Stromal cell of bone marrow (primary cell): Measurements from ENCODE around the gene ALG12.

ENCODE experiments used
- DNase-seq: peaks from one replicate; pipeline ENCODE4 v3.0.0-alpha.2; 2012; ENCODE audit warnings: low read depth

ALG12 gene

DNA sequence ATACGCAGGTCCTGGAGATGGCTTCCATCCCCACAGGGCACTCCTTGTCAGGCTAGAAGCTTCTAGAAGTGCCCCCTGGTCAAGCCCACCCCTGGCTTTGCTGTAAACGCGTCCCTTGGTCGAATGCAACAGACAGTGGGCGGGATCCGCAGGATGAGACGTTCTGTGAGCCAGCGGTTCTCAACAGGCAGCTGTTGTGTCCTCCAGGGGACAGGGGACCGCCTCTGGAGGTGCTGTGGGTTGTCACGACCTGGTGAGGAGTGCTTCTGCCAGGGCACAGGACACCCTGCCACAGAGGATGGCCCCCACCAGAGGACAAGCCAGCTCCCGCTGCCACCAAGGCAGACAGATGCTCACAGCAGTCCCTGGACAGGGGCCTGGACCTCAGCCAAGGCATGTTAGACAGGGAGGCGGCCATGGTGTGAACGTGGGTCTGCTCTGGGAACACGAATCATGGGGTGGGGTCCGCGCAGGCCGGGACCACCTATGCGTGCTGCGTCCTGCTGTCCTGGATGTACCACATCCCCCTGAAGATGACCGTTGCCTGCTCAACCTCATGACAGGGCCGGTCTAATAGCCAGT lies 11.8 kb upstream of the ALG12 start:
- DNase-seq, result no peak

- DNase-seq, result no peak
Measured at GRCh38 chr22:49929211-49929979, 11.2 kb upstream of the ALG12 start.

DNA sequence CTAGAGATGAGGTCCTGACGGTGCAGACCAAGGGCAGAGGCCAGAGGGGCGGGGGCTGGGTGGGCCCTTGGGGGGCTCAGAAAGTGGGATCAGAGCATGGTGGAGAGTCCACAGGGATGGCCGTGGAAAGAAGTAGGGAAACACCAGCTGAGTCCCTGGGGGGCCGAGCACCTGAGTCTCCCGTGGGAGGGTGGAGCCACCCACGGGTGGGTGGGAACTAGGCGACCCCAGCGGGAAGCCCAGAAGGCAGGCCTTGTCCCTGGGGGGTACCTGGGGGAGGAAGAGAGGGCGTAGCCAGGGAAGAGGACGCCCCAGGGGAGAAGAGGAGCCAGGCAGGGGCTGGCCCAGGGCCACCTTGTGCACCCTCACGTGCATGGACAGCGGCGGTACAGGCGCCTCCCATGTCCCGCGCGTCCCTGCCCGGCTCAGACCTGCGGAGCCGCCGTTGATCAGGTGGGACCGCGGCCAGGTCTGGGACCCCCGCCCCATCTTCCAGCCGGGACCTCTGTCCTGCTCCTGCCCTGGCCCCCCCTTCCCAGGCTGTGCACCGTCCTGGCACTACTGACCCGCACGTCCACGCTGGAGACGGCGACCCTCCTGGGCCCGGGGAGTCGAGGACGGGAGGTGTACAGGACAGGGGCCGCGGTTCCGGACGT lies 10.4 kb upstream of the ALG12 start:
- no peak for DNase-seq

DNA sequence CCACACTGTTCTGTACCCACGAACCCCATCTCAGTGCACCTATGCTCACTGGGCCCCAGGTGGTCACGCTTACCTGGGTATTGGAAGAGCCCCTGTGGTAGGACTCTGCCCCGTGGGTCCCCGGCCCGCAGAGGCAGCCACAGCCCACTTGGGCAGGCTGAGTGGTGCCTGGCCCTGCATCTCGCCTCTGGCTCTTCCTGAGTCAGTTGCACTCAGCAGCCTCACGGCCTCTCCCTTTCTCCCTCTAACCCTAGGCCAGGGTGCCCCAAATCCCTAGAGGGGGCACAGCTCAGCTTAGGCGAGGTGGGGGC lies 9.9 kb upstream of the ALG12 start:
- no peak for DNase-seq

DNA sequence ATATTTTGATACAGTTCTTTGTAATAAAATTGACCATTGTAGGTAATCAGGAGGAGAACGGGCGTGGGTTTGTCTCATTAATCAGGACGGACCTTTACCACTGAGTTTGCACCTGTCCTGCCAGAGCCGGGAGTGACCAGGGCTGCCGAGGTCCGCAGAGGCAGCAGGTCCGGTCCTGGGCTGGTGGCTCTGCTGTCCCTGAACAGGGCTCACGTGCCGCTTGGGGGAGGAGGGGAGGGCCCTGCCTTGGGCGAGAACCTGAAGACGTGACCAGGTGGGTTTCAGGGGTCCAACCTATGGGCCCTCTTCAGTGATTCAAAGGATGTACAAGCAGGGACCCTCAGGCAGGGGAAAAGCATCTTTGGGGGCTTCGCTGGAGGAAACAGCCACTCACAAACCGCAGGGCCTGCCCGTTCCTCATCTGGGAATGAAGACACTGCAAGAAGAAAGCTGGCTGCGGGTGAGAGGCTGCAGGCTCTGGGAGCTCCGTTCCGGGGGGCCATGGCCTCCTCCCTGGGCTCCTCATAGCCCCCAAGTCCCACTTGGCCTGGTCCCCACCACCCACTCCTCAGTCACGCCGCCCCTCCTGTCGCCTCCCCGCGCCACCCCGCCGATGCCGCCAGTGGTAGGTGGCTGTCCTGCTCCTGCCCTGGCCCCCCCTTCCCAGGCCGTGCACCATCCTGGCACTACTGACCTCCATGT lies 9.4 kb upstream of the ALG12 start:
- DNase-seq, result no peak

GRCh38 chr22:49926916-49927315 lies 8.7 kb upstream of the ALG12 start:
- no peak for DNase-seq

GRCh38 chr22:49925525-49926128 lies 7.4 kb upstream of the ALG12 start:
- DNase-seq, result no peak

DNA sequence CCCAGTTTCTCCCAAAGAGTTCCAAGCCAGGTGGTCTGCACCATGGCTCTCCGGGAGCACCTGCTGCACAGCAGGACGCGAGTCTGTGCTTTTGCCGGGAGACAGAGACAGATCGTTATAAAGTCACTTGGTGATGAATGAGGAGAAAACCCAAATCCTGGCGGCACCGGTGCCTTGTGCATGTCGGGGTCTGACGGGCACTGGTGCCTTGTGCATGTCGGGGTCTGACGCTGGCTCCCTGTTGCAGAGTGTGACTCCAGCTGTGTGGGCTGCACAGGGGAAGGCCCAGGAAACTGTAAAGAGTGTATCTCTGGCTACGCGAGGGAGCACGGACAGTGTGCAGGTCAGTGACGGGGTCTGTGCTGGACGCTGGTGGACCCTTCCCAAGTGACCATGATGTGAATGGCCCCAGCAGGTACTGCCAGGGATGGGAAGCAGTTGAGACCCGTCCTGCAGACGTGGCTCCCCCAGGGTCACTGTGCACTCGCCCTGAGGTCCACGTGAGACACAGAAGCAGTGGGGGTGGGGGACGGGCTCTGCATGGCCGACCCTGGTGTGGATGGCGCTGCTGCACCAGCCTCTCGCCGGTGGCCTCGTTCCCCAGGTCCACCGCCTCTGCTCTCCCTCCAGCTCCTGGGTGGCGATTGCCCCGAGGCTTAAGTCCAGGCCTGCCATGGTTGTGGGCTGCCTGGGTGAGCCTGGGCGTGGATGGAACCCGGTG lies 6.0 kb upstream of the ALG12 start:
- no peak for DNase-seq

GRCh38 chr22:49923445-49923844 lies 5.2 kb upstream of the ALG12 start:
- DNase-seq, result no peak

DNA sequence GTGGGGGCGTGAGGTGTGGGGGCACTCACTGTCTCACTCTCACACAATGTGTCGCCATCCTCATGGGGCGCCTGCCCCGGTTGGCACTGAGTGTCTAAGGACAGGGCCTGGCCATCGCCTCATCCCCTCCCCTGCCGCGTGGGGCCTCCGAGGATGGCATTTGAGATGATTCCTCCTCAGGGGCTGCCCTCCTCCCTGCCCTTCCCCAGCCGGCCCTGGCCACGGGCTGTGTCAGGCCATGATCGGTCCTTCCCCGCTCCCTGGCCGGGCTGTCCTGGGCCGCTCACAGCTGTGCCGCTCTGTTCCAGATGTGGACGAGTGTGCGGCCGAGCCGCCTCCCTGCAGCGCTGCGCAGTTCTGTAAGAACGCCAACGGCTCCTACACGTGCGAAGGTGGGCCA lies 4.7 kb upstream of the ALG12 start:
- DNase-seq, result no peak

GRCh38 chr22:49922484-49922883 lies 4.2 kb upstream of the ALG12 start:
- no peak for DNase-seq

- DNase-seq, result no peak
Measured at GRCh38 chr22:49921508-49922278, 3.5 kb upstream of the ALG12 start.

GRCh38 chr22:49920859-49921258 lies 2.6 kb upstream of the ALG12 start:
- no peak for DNase-seq

DNA sequence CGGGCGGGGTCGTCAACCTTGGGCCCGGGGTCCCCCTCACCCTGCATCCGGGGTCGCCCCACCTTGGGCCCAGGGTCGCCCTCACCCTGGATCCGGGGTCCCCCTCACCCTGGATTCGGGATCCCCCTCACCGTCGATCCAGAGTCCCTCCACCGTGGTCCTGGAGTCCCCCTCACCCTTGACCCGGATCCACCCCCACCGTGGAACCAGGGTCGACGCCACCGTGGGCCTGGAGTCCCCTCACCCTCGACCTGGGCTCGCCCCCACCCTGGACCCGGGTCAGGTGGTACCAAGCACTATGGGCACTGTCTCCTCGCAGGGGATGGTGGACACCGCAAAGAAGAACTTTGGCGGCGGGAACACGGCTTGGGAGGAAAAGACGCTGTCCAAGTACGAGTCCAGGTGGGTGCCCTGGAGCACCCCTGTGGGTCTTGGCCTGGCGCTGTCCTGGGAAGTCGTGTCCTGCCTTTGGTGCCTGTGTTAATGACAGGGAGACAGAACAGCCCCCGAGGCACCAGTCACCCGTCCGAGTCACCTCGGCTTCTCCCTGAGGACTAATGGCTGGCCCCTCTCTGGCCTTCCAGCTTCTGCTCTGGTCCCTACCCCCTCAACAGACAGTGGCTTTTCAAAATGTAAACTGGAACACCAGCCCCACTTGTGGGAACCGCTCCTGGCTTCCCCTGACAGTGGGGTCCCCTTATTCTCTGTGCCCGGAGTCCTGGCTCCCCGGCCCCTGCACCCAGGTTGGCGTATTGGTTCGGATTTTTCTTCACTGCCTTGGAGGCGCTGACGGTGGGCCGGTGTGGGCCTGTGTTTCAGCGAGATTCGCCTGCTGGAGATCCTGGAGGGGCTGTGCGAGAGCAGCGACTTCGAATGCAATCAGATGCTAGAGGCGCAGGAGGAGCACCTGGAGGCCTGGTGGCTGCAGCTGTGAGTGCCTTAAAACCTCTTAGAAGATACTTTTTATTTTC lies 958 bp upstream of the ALG12 start:
- DNase-seq, result no peak

- no peak for DNase-seq
Measured at GRCh38 chr22:49916831-49917230, 1.4 kb downstream of the ALG12 start.

- no peak for DNase-seq
Measured at GRCh38 chr22:49915610-49916009, 2.6 kb downstream of the ALG12 start.

DNA sequence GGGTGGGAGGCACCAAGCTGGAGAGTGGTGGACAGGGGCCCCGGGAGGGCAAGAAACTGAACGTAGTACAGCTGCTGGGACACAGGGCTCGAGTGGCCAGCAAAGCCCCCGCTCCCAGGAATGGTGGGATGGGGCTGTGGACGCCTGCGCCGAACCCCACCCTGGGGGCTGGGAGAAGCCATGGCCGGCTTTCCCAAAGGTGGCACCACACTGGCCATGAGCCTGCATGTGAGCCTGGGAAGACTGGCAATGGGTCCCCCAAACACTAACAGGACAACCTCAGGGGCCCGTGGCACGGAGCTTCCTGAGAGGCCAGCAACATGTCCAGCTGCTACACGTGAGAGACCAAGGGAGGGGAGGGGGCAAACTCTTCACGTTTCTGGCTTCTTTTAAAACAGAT lies 4.0 kb downstream of the ALG12 start:
- no peak for DNase-seq

GRCh38 chr22:49913446-49913845 lies 4.8 kb downstream of the ALG12 start:
- DNase-seq, result no peak

DNA sequence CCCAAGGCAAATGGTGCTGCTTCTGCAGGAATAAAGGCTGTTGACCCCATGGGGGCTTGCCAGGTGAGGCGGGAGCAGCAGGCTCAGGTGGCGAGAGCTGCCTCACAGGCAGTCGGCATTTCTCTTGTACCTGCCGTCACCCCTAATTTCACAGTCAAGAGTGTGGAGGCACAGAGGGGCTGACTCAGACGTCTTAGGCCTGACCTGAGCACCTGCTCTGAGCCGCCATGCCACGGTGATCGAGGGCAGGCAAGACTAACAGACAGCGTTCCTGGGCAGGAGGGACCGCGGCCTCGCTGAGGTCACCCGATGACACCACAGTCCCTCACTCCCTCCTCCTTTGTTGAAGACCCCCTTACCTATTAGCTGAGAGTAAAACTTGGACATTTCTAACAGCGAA lies 5.2 kb downstream of the ALG12 start:
- no peak for DNase-seq
